RCC 7860 (cell line): Measurements from ENCODE around the gene RGPD3.
A peak's percentile ranks its signal among the peaks of the same experiment; 100 is the strongest.
"Not testable (repeated sequence)": the region's sequence is repeated elsewhere in the genome, so short reads cannot be mapped to it uniquely, and the experiment has no call there.

Experiments used
- DNase-seq: peaks from one replicate; pipeline ENCODE4 v3.0.0-alpha.2; 2015; ENCODE audit warnings: low spot score
- FAIRE-seq: peaks from 2 replicates; lab custom pipeline; 2012; peaks lifted over from hg19 to GRCh38; lab: Jason Lieb, UNC

Gene RGPD3

GRCh38 chr2:106486551-106487385 is 18.6 kb upstream of the RGPD3 start, which contains the start of gene CD8B2:
TSS of gene CD8B2 (plus strand) at chr2:106487364. CDS start at chr2:106487427, 63 bp downstream.
- not testable (repeated sequence) for DNase-seq, FAIRE-seq

GRCh38 chr2:106479563-106479962 is 11.3 kb upstream of the RGPD3 start:
- not testable (repeated sequence) for FAIRE-seq, DNase-seq

- not testable (repeated sequence) for FAIRE-seq
Observed at GRCh38 chr2:106477647-106478046, 9.4 kb upstream of the RGPD3 start.

GRCh38 chr2:106470658-106471057 is 2.4 kb upstream of the RGPD3 start:
- not testable (repeated sequence) for DNase-seq
- FAIRE-seq, result peak; percentile 44

More at GRCh38 chr2:106477647-106478046, 9.4 kb upstream of the RGPD3 start:
- DNase-seq, result not testable (repeated sequence)

- not testable (repeated sequence) for DNase-seq, FAIRE-seq
Observed at GRCh38 chr2:106467516-106467915, 697 bp downstream of the RGPD3 start.

- not testable (repeated sequence) for FAIRE-seq, DNase-seq
Observed at GRCh38 chr2:106461882-106462281, 6.3 kb downstream of the RGPD3 start.

GRCh38 chr2:106390680-106391079 is 77.5 kb downstream of the RGPD3 start:
- not testable (repeated sequence) for FAIRE-seq, DNase-seq

GRCh38 chr2:106388814-106389410 is 79.3 kb downstream of the RGPD3 start:
- not testable (repeated sequence) for FAIRE-seq, DNase-seq

- FAIRE-seq, DNase-seq: not testable (repeated sequence)
Observed at GRCh38 chr2:106384548-106384947, 83.7 kb downstream of the RGPD3 start.

- DNase-seq, FAIRE-seq: not testable (repeated sequence)
Observed at GRCh38 chr2:106381867-106382266, 86.3 kb downstream of the RGPD3 start.

GRCh38 chr2:106379567-106379966 is 88.6 kb downstream of the RGPD3 start:
- not testable (repeated sequence) for DNase-seq, FAIRE-seq

- not testable (repeated sequence) for FAIRE-seq
Observed at GRCh38 chr2:106369182-106369581, 99.0 kb downstream of the RGPD3 start.

GRCh38 chr2:106366204-106366885 is 101.9 kb downstream of the RGPD3 start:
- FAIRE-seq, result no peak
- DNase-seq, result no peak

More at GRCh38 chr2:106369182-106369581, 99.0 kb downstream of the RGPD3 start:
- DNase-seq, result not testable (repeated sequence)

GRCh38 chr2:106363791-106364190 is 104.4 kb downstream of the RGPD3 start:
- DNase-seq (no peak), FAIRE-seq (no peak)

GRCh38 chr2:106362789-106363188 is 105.4 kb downstream of the RGPD3 start:
- no peak for FAIRE-seq
- DNase-seq, result no peak

GRCh38 chr2:106359512-106359911 is 108.7 kb downstream of the RGPD3 start:
- FAIRE-seq (no peak), DNase-seq (no peak)

- FAIRE-seq (no peak), DNase-seq (no peak)
Observed at GRCh38 chr2:106358521-106358920, 109.7 kb downstream of the RGPD3 start.

GRCh38 chr2:106358081-106358480 is 110.1 kb downstream of the RGPD3 start:
- FAIRE-seq, result no peak
- no peak for DNase-seq

GRCh38 chr2:106356291-106356690 is 111.9 kb downstream of the RGPD3 start:
- FAIRE-seq (no peak), DNase-seq (no peak)

GRCh38 chr2:106353676-106354075 is 114.5 kb downstream of the RGPD3 start:
- FAIRE-seq (no peak), DNase-seq (no peak)

GRCh38 chr2:106350980-106351379 is 117.2 kb downstream of the RGPD3 start:
- no peak for FAIRE-seq
- DNase-seq, result no peak
